Tibial nerve (tissue), 4 donors: Measurements from ENCODE around the gene CC2D2A. TPM values are rescaled to one million over a fixed set of nuclear protein-coding genes. Genes with fewer than 3 reads are reported as not detected.

Experiments
- DNase-seq, 2 donors: peaks; one replicate each; pipeline ENCODE4 v3.0.0-alpha.2; 2019; ENCODE audit warnings: low spot score in 2 of 2
- H3K27ac ChIP-seq, 4 donors: fragments of 200-600 bp; sonication (generic) in 3 of 4; one replicate each; pipeline ENCODE4 v1.5.1; 2017 to 2019; ENCODE audit warnings: mild to moderate bottlenecking in 1 of 4
- H3K27me3 ChIP-seq, 2 donors: fragments of 200-600 bp; sonication (generic) in 1 of 2; one replicate each; pipeline versions ENCODE4 v1.5.1 to v1.6.0; 2017 to 2019
- H3K36me3 ChIP-seq, 3 donors: fragments of 200-600 bp; sonication (generic); one replicate each; pipeline ENCODE4 v1.5.1; 2018 to 2019
- H3K4me1 ChIP-seq, 4 donors: fragments of 200-600 bp; sonication (generic) in 3 of 4; one replicate each; pipeline ENCODE4 v1.5.1; 2017 to 2019
- H3K4me3 ChIP-seq, 4 donors: fragments of 200-600 bp; sonication (generic) in 3 of 4; one replicate each; pipeline ENCODE4 v1.5.1; 2017 to 2019; ENCODE audit warnings: mild to moderate bottlenecking in 1 of 4, moderate library complexity in 1 of 4
- H3K9me3 ChIP-seq, 4 donors: fragments of 200-600 bp; sonication (generic) in 3 of 4; one replicate each; pipeline ENCODE4 v1.5.1; 2017 to 2019
- EP300 ChIP-seq, 2 donors: sonication (generic); formaldehyde crosslinking; IDR thresholded peaks; one replicate each; pipeline ENCODE4 v1.6.1; 2017; ENCODE audit warnings: antibody characterized with exemption in 2 of 2, mild to moderate bottlenecking in 1 of 2
- POLR2A ChIP-seq, 2 donors: fragments of 450-650 bp; IDR thresholded peaks; one replicate each; pipeline ENCODE4 v1.6.1; 2017; ENCODE audit warnings: antibody characterized with exemption in 2 of 2, mild to moderate bottlenecking in 2 of 2, moderate library complexity in 2 of 2
- WGBS, 2 donors: methylation state at CpG; one replicate each; pipeline ENCODE4 v1.1.5; 2018; 5-methylcytosine and 5-hydroxymethylcytosine counted together
- total RNA-seq, 4 donors: library from RNA; depleted of rRNA; stranded (reverse); fragments of >200 nt; gene quantifications; one replicate each; pipeline ENCODE4 v1.1.0, GENCODE V29; 2016
- TF ChIP-seq, protein P1 (sequence below), 5 experiments: fragments of 200-600 bp in 3 of 5; fragments of 450-650 bp in 2 of 5; sonication (generic) in 3 of 5; IDR thresholded peaks; one replicate each; pipeline ENCODE4 v1.5.1; 2016 to 2019; ENCODE audit warnings: antibody characterized with exemption in 5 of 5, mild to moderate bottlenecking in 3 of 5, moderate library complexity in 2 of 5

CC2D2A gene
- total RNA-seq, 4 donors from 2014 or later = 29.5 to 47.9 (median 38.4) TPM

DNA sequence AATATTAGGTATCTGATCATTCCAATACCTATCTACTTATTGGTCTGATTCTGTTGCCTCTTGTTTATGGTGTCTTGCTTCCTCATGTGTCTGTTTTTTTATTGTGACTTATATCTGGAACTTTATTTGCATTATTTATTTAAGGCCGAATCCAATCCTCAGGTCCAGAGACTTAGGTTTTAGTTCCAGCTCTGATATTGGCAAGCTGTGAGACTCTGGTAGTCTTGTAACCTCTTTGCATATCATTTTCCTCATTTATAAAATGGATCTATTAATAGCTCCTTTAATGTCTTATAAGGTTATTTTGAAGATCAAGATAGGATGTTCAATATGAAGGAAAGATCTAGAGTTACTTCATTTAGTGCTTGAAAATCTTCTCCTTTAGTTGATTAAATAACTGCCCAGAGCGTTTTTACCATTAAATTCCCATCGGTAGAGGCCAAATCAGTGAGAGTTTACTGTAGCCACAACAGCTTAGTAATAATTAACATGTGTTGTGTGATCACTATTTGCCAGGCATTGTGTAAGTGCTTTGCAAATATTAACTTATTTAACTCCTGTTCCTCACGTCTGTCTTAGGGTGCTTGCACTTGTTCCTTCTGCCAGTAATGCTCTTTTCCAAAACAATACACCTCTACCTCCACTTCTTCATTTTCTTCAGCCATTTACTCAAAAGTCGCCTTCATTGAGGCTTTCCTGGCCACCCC is 82.2 kb downstream of the CC2D2A start:
- Histone ChIP-seq H3K4me1 (no peaks in the 10 kb centered on the region), H3K27me3 (no peaks in the 10 kb centered on the region), H3K9me3 (no peaks in the 10 kb centered on the region), H3K4me3 (no peak overlapping the region), H3K27ac (no peak overlapping the region), H3K36me3 (peaks cover 0 to 47% (median 0%) of the 10 kb centered on the region in 3 donors)
- TF ChIP-seq, protein P1, sequence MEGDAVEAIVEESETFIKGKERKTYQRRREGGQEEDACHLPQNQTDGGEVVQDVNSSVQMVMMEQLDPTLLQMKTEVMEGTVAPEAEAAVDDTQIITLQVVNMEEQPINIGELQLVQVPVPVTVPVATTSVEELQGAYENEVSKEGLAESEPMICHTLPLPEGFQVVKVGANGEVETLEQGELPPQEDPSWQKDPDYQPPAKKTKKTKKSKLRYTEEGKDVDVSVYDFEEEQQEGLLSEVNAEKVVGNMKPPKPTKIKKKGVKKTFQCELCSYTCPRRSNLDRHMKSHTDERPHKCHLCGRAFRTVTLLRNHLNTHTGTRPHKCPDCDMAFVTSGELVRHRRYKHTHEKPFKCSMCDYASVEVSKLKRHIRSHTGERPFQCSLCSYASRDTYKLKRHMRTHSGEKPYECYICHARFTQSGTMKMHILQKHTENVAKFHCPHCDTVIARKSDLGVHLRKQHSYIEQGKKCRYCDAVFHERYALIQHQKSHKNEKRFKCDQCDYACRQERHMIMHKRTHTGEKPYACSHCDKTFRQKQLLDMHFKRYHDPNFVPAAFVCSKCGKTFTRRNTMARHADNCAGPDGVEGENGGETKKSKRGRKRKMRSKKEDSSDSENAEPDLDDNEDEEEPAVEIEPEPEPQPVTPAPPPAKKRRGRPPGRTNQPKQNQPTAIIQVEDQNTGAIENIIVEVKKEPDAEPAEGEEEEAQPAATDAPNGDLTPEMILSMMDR (IDR thresholded peaks at IDR 0.05) = no peak
- no peak for TF ChIP-seq POLR2A (IDR thresholded peaks at IDR 0.05)
- no peak for TF ChIP-seq EP300 (IDR thresholded peaks at IDR 0.05)
- no peak for DNase-seq
- 77 to 80% methylated on average over 5 of the region's 5 CpGs for WGBS, 2 donors

- 94 to 96% methylated on average over 6 of the region's 6 CpGs for WGBS, 2 donors
- Histone ChIP-seq H3K36me3 (peaks cover 0 to 48% (median 0%) of the 10 kb centered on the region in 3 donors), H3K27ac (no peak overlapping the region), H3K9me3 (no peaks in the 10 kb centered on the region), H3K27me3 (no peaks in the 10 kb centered on the region), H3K4me1 (no peaks in the 10 kb centered on the region), H3K4me3 (no peak overlapping the region)
- TF ChIP-seq EP300 (IDR thresholded peaks at IDR 0.05) (no peak), POLR2A (IDR thresholded peaks at IDR 0.05) (no peak)
- TF ChIP-seq, protein P1 (IDR thresholded peaks at IDR 0.05) = no peak
- no peak for DNase-seq
These were observed 83.1 kb downstream of the CC2D2A start for GRCh38 chr4:15552557-15553362.

GRCh38 chr4:15556511-15557092 is 86.9 kb downstream of the CC2D2A start:
- Histone ChIP-seq H3K4me1 (peaks cover 0 to 3% (median under 1%) of the 10 kb centered on the region in 4 donors), H3K9me3 (no peaks in the 10 kb centered on the region), H3K4me3 (no peak overlapping the region), H3K36me3 (peaks cover 0 to 68% (median 0%) of the 10 kb centered on the region in 3 donors), H3K27ac (no peak overlapping the region), H3K27me3 (no peaks in the 10 kb centered on the region)
- no peak for DNase-seq
- 93 to 95% methylated on average over 4 of the region's 4 CpGs for WGBS, 2 donors
- no peak for TF ChIP-seq POLR2A (IDR thresholded peaks at IDR 0.05)
- TF ChIP-seq, protein P1 (IDR thresholded peaks at IDR 0.05) = no peak
- TF ChIP-seq EP300 (IDR thresholded peaks at IDR 0.05) = no peak

GRCh38 chr4:15557786-15558550 is 88.3 kb downstream of the CC2D2A start:
- Histone ChIP-seq H3K4me1 (peaks cover 0 to 14% (median 5%) of the 10 kb centered on the region in 4 donors), H3K36me3 (peaks cover 0 to 68% (median 0%) of the 10 kb centered on the region in 3 donors), H3K4me3 (no peak overlapping the region), H3K27me3 (no peaks in the 10 kb centered on the region), H3K9me3 (no peaks in the 10 kb centered on the region), H3K27ac (no peak overlapping the region)
- no peak for DNase-seq
- TF ChIP-seq, protein P1 (IDR thresholded peaks at IDR 0.05) = no peak
- no peak for TF ChIP-seq POLR2A (IDR thresholded peaks at IDR 0.05)
- no peak for TF ChIP-seq EP300 (IDR thresholded peaks at IDR 0.05)
- 73 to 85% methylated on average over 2 of the region's 2 CpGs for WGBS, 2 donors
